Sigmoid colon (tissue), 4 donors: ENCODE data around the gene MYOC.

ENCODE experiments used
- EP300 ChIP-seq, 4 donors: sonication (generic); formaldehyde crosslinking; IDR thresholded peaks; one replicate each; pipeline ENCODE4 v1.6.1; 2017; ENCODE audit warnings: antibody characterized with exemption in 4 of 4
- POLR2A ChIP-seq, 2 donors: fragments of 450-650 bp; IDR thresholded peaks; one replicate each; pipeline ENCODE4 v1.6.1; 2016; ENCODE audit warnings: antibody characterized with exemption in 2 of 2, mild to moderate bottlenecking in 2 of 2, moderate library complexity in 2 of 2
- POLR2AphosphoS5 ChIP-seq, 4 donors: sonication (generic); formaldehyde crosslinking; IDR thresholded peaks; one replicate each; pipeline ENCODE4 v1.6.1; 2017; ENCODE audit warnings: antibody characterized with exemption in 4 of 4

DNA sequence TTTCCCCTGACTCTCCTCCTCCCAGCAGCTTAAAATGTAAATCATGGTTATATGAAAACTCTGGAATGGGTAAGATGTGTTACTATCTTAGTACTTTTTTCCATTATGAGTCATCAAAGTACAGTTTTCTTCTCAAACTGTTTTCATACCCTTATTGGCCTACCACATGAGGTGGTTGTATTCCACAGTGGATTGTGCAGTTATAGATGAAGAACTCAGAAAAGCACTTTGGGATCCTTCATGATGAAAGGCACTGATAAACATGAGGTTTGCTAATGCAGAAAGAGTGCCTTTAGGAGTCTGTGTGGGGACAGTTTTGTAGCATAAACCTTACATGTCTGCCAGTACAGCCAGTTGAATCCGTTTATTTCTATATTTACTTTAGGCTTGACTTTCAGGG, 62.5 kb downstream of the MYOC start:
- TF ChIP-seq POLR2A (IDR thresholded peaks at IDR 0.05) (no peak), POLR2AphosphoS5 (IDR thresholded peaks at IDR 0.05) (no peak), EP300 (IDR thresholded peaks at IDR 0.05) (no peak)
